ENCODE measurements around the gene CACNA2D3. TPM values are rescaled to one million over a fixed set of nuclear protein-coding genes. Genes with fewer than 3 reads are reported as not detected.
A peak's percentile ranks its signal among the peaks of the same experiment; 100 is the strongest.
"Not testable (repeated sequence)": the region's sequence is repeated elsewhere in the genome, so short reads cannot be mapped to it uniquely, and the experiment has no call there.

CACNA2D3 gene
- total RNA-seq, 2 experiments from 2014 or later, result not detected

DNA sequence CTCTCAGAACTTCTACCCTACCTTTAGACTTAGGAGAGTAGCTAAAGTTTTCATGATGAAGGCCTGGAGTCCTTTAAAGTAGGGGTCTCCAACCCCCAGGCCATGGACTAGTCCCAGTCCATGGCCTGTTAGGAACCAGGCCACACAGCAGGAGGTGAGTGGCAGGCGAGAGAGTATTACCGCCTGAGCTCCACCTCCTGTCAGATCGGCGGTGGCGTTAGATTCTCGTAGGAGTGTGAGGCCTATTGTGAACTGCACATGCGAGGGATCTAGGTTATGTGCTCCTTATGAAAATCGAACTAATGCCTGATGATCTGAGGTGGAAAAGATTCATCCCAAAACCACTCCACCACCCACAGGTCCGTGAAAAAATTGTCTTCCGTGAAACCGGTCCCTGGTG, 18.3 kb upstream of the CACNA2D3 start:
- H2AFZ ChIP-seq (ENCODE audit: low read length), result no peak overlapping the region
- no peak overlapping the region for H3K27ac ChIP-seq (ENCODE audit: low read depth, low read length, poor library complexity, severe bottlenecking)
- BruUV-seq (replicated peaks), result no TSS peak
- H3K36me3 ChIP-seq (ENCODE audit: insufficient read depth, low read length), result no peaks in the 10 kb centered on the region
- no peak overlapping the region for H3K4me2 ChIP-seq (ENCODE audit: low read length)
- H3K4me1 ChIP-seq (ENCODE audit: insufficient read depth, low read length, poor library complexity, severe bottlenecking), result no peaks in the 10 kb centered on the region
- H3K4me3 ChIP-seq (ENCODE audit: low read depth, low read length, poor library complexity, severe bottlenecking), result no peak overlapping the region
- POLR2A ChIA-PET, result interaction anchor here (0.6 kb wide), 1 partner anchor 15 kb away, joined by 4 read pairs; no protein-coding TSS in a partner anchor
- TF ChIP-seq EZH2phosphoT487 (IDR thresholded peaks at IDR 0.05; ENCODE audit: borderline replicate concordance, low read depth, low read length), result no peak
- TF ChIP-seq, protein P1, sequence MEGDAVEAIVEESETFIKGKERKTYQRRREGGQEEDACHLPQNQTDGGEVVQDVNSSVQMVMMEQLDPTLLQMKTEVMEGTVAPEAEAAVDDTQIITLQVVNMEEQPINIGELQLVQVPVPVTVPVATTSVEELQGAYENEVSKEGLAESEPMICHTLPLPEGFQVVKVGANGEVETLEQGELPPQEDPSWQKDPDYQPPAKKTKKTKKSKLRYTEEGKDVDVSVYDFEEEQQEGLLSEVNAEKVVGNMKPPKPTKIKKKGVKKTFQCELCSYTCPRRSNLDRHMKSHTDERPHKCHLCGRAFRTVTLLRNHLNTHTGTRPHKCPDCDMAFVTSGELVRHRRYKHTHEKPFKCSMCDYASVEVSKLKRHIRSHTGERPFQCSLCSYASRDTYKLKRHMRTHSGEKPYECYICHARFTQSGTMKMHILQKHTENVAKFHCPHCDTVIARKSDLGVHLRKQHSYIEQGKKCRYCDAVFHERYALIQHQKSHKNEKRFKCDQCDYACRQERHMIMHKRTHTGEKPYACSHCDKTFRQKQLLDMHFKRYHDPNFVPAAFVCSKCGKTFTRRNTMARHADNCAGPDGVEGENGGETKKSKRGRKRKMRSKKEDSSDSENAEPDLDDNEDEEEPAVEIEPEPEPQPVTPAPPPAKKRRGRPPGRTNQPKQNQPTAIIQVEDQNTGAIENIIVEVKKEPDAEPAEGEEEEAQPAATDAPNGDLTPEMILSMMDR (conservative IDR thresholded peaks at IDR 0.05; ENCODE audit: low read length), result no peak
- CTCF ChIA-PET (ENCODE audit: unreplicated experiment), result no interaction called here
- intact Hi-C loops (cut with micrococcal nuclease; ENCODE audit: unreplicated experiment), result no loop called here
- DNase-seq (ENCODE audit: low spot score), result no peak
- no peaks in the 10 kb centered on the region for H3K9me2 ChIP-seq (ENCODE audit: insufficient read depth, low read length)
- no peaks in the 10 kb centered on the region for H3K79me2 ChIP-seq (ENCODE audit: insufficient read depth, low read depth, low read length)
- no peaks in the 10 kb centered on the region for H3K9me3 ChIP-seq (ENCODE audit: low read length)
- H4K20me1 ChIP-seq (ENCODE audit: insufficient read depth, low read length), result no peaks in the 10 kb centered on the region

DNA sequence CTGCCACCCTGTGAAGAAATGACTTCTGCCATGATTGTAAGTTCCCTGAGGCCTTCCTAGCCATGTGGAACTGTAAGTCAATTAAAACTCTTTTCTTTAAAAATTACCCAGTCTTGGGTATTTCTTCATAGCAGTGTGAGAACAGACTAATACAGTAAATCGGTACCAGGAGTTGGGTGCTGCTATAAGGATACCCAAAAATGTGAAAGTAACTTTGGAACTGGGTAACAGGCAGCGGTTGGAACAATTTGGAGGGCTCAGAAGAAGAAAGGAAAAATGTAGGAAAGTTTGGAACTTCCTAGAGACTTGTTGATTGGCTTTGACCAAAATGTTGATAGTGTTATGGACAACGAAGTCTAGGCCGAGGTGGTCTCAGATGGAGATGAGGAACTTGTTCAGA, 6.2 kb upstream of the CACNA2D3 start:
- H3K4me3 ChIP-seq (ENCODE audit: low read depth, low read length, poor library complexity, severe bottlenecking); H3K79me2 ChIP-seq (ENCODE audit: insufficient read depth, low read depth, low read length); CTCF ChIA-PET (ENCODE audit: unreplicated experiment); DNase-seq (ENCODE audit: low spot score); H3K4me1 ChIP-seq (ENCODE audit: insufficient read depth, low read length, poor library complexity, severe bottlenecking); H3K27ac ChIP-seq (ENCODE audit: low read depth, low read length, poor library complexity, severe bottlenecking); H4K20me1 ChIP-seq (ENCODE audit: insufficient read depth, low read length); H3K36me3 ChIP-seq (ENCODE audit: insufficient read depth, low read length); H3K9me3 ChIP-seq (ENCODE audit: low read length); H3K9me2 ChIP-seq (ENCODE audit: insufficient read depth, low read length); H3K4me2 ChIP-seq (ENCODE audit: low read length); BruUV-seq (replicated peaks); H2AFZ ChIP-seq (ENCODE audit: low read length); intact Hi-C loops (cut with micrococcal nuclease; ENCODE audit: unreplicated experiment); POLR2A ChIA-PET: not testable (repeated sequence)

DNA sequence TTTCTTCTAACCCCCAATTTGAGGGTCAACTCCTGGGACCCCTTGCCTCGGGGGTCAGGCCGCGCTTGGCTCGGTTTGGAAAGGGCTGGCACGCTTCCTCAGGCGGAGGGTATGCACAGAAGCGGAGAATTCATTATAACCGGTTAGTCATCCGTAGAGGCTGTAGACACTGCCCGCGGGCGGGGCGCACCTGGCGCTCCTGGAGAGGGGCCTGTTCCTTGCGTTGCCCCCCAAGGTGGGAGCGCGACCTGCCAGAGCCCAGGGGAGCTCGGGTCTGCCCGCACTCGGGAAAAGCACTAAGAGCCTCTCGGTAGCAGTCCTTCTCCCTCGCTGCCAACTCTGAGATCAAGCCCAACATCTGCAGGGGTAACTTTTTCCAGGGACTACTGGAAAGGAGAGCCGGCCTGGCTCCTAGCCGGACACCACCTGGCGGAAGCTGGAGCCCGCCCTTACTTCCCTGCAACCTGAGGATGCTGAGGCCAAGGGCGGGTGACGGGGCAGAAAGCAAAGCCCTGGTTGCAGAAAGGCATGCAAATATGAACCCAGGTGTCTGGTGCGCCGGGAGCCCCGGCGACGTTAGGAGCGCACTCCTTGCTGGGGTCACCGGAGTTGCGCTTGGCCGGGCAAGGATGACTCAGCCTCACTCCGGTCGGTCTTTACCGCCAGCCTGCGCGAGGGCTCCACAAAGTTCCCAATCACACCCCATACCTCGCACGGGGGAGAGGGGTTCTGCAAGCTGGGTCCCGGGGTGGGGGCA, 1.5 kb upstream of the CACNA2D3 start:
- no peak for TF ChIP-seq EZH2phosphoT487 (IDR thresholded peaks at IDR 0.05; ENCODE audit: borderline replicate concordance, low read depth, low read length)
- TF ChIP-seq, protein P1 (conservative IDR thresholded peaks at IDR 0.05; ENCODE audit: low read length), result no peak
- peak overlapping the region; percentile 62 for H3K4me3 ChIP-seq (ENCODE audit: low read depth, low read length, poor library complexity, severe bottlenecking)
- no peaks in the 10 kb centered on the region for H3K79me2 ChIP-seq (ENCODE audit: insufficient read depth, low read depth, low read length)
- BruUV-seq (replicated peaks), result no TSS peak
- no peaks in the 10 kb centered on the region for H3K9me2 ChIP-seq (ENCODE audit: insufficient read depth, low read length)
- intact Hi-C loops (cut with micrococcal nuclease; ENCODE audit: unreplicated experiment), result no loop called here
- H3K27ac ChIP-seq (ENCODE audit: low read depth, low read length, poor library complexity, severe bottlenecking), result no peak overlapping the region
- ChIA-PET CTCF (ENCODE audit: unreplicated experiment) (no interaction called here), POLR2A (interaction anchor here (0.5 kb wide), 1 partner anchor 774 kb away, joined by 3 read pairs; no protein-coding TSS in a partner anchor)
- no peaks in the 10 kb centered on the region for H4K20me1 ChIP-seq (ENCODE audit: insufficient read depth, low read length)
- DNase-seq (ENCODE audit: low spot score), result peak; percentile 59
- H3K36me3 ChIP-seq (ENCODE audit: insufficient read depth, low read length), result no peaks in the 10 kb centered on the region
- H3K9me3 ChIP-seq (ENCODE audit: low read length), result no peaks in the 10 kb centered on the region
- peak overlapping the region; percentile 36; the same call in 1 of the 2 replicates for H2AFZ ChIP-seq (ENCODE audit: low read length)
- H3K4me2 ChIP-seq (ENCODE audit: low read length), result peak overlapping the region; percentile 75
- peaks cover 8% of the 10 kb centered on the region for H3K4me1 ChIP-seq (ENCODE audit: insufficient read depth, low read length, poor library complexity, severe bottlenecking)
